Skeletal muscle satellite cell (primary cell): ENCODE data around the gene FBXL17.

Experiments
- H3K27me3 ChIP-seq: 2 replicates; pipeline ENCODE4 v1.7.0; 2013; ENCODE audit warnings: low read length; ENCODE audit not compliant: control insufficient read depth, insufficient read depth
- H3K36me3 ChIP-seq: 2 replicates; pipeline ENCODE4 v1.7.0; 2013; ENCODE audit warnings: mild to moderate bottlenecking, control low read depth, low read length; ENCODE audit not compliant: insufficient read depth
- H3K4me1 ChIP-seq: 2 replicates; pipeline ENCODE4 v1.7.0; 2013; ENCODE audit warnings: low read length; ENCODE audit not compliant: control insufficient read depth, insufficient read depth
- H3K4me2 ChIP-seq: 2 replicates; pipeline ENCODE4 v1.7.0; 2013; ENCODE audit warnings: mild to moderate bottlenecking, low read length
- H3K4me3 ChIP-seq: 2 replicates; pipeline ENCODE4 v1.7.0; 2013; ENCODE audit warnings: low read length
- H3K9ac ChIP-seq: 2 replicates; pipeline ENCODE4 v1.7.0; 2013; ENCODE audit warnings: mild to moderate bottlenecking, low read depth, low read length, moderate library complexity
- H3K9me3 ChIP-seq: replicated peaks from 2 replicates; pipeline ENCODE4 v1.7.0; 2013; ENCODE audit warnings: mild to moderate bottlenecking, control low read depth, low read length

Gene FBXL17

DNA sequence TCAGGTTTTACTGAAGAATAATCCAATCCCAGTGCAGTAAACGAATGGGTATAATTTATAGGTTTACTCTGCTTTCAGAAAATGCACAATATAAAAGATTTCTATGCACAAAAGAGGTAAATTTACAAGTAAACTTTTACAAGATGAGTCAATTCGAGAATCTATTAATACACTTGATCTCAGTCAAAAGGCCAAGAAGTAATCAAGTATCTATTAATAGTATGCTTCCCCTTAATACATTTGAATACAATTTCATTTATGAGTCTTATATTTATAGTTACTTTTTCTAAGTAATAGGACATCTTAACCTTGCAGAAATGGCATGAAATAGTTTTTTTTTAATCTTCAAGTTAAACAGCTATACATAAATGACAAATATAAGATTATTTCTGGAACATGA is 355.9 kb downstream of the FBXL17 start:
- H3K9ac ChIP-seq = no peak overlapping the region
- H3K4me2 ChIP-seq = no peak overlapping the region
- H3K27me3 ChIP-seq = no peaks in the 10 kb centered on the region
- no peaks in the 10 kb centered on the region for H3K36me3 ChIP-seq
- H3K4me1 ChIP-seq = peaks cover 7% of the 10 kb centered on the region
- no peaks in the 10 kb centered on the region for H3K9me3 ChIP-seq
- H3K4me3 ChIP-seq = no peak overlapping the region

DNA sequence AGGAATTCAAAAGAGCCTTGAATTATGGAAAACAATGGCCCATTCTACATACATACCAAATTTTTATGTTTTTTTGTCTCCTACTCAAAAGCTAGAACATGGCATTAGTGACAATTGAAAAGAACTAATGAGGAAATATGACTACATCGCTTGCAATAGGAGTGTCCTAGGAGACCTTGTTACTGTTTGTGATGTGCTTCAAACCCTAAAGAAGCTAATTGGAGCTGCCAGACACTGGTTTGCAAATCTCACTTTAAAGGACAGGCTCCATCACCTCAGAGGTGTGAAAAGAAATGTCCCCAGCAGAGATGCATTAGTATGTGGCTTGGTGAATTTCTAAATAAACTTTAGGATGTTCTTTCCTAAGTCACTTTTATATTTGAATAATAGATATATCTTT is 356.9 kb downstream of the FBXL17 start:
- Histone ChIP-seq H3K4me2 (no peak overlapping the region), H3K9ac (no peak overlapping the region), H3K4me3 (no peak overlapping the region), H3K36me3 (no peaks in the 10 kb centered on the region), H3K27me3 (no peaks in the 10 kb centered on the region), H3K4me1 (peaks cover 7% of the 10 kb centered on the region), H3K9me3 (no peaks in the 10 kb centered on the region)

DNA sequence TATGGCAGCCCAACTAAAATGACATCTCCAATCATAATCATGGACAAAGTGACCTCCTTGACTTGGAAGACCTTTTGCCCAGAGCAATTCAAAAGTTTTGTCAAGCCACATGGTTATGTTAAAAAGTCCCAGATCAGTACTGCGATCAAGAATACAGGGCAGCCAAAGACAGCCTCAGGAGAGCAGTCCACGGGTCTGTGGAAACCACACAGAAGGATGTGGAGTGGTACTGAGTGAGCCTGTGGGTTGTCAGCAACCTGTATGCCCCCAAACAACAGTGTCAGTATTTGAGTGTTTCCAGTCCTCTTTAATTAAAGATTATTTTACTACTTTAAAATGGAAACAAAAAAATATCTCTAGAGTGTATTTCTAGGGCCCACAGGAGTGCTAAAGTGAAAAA is 365.8 kb downstream of the FBXL17 start:
- Histone ChIP-seq H3K27me3 (no peaks in the 10 kb centered on the region), H3K4me3 (no peak overlapping the region), H3K9me3 (no peaks in the 10 kb centered on the region), H3K4me2 (no peak overlapping the region), H3K9ac (no peak overlapping the region), H3K4me1 (no peaks in the 10 kb centered on the region), H3K36me3 (no peaks in the 10 kb centered on the region)

DNA sequence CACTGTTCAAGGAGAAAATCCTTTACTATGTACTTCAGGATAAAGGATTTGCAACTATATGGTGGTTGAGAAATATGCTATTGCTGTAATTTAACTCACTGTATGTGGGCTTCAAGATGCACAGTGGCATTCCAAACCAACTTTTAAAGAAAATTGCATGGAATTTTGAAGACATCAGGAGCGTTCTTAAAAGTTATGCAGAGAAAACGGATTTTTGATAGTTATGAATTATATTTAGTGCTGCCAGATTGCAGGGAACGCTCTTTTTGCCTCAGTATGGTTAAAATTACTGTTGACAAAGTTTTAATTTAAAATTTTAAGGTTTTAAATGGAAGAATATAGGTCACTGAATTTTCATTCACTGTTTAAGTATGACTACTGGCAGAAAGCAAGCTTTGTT is 375.1 kb downstream of the FBXL17 start:
- H3K9me3 ChIP-seq = no peaks in the 10 kb centered on the region
- H3K9ac ChIP-seq = no peak overlapping the region
- H3K4me1 ChIP-seq = no peaks in the 10 kb centered on the region
- no peak overlapping the region for H3K4me2 ChIP-seq
- no peak overlapping the region for H3K4me3 ChIP-seq
- no peaks in the 10 kb centered on the region for H3K27me3 ChIP-seq
- no peaks in the 10 kb centered on the region for H3K36me3 ChIP-seq

DNA sequence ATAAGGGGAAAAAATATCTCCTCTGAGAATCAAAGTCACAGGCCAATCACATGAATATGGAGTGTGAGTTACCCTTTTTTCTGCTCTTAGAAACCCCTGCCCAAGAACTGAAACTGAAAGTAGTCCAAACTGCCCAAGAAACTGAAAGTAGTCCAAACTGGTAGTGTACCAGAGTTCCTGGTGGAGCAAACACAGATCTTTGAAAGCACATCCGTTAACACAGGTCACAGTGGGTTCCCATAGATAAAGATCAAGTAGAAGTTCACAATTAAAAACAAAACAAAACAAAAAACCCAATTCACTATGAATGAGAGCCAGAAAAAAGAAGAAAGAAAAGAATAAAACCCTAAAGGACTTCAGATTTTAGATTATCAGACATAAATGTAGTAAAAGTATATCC is 378.7 kb downstream of the FBXL17 start:
- H3K4me2 ChIP-seq = peak overlapping the region; percentile 75
- no peaks in the 10 kb centered on the region for H3K9me3 ChIP-seq
- peak overlapping the region; percentile 32 for H3K9ac ChIP-seq
- H3K27me3 ChIP-seq = no peaks in the 10 kb centered on the region
- H3K4me3 ChIP-seq = peak overlapping the region; percentile 48
- H3K4me1 ChIP-seq = no peaks in the 10 kb centered on the region
- H3K36me3 ChIP-seq = no peaks in the 10 kb centered on the region

DNA sequence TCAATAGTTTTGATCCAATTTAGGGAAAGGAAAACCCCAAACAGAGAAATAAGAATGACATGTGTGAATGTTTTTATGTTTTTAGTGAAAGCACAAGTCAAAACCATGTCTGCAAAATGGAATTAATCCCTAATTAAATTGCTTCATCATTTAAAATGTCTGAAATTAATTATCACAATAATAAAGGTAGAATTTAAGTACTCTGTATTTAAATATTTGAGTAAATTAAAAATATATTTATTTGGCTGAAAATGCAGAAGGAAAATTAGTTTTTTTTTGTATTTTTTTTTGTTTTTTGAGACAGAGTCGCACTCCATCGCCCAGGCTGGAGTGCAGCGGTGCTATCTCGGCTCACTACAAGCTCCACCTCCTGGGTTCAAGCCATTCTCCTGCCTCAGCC is 380.7 kb downstream of the FBXL17 start:
- no peaks in the 10 kb centered on the region for H3K9me3 ChIP-seq
- H3K4me2 ChIP-seq = no peak overlapping the region
- H3K4me3 ChIP-seq = no peak overlapping the region
- no peak overlapping the region for H3K9ac ChIP-seq
- no peaks in the 10 kb centered on the region for H3K27me3 ChIP-seq
- no peaks in the 10 kb centered on the region for H3K36me3 ChIP-seq
- H3K4me1 ChIP-seq = peaks cover 9% of the 10 kb centered on the region

DNA sequence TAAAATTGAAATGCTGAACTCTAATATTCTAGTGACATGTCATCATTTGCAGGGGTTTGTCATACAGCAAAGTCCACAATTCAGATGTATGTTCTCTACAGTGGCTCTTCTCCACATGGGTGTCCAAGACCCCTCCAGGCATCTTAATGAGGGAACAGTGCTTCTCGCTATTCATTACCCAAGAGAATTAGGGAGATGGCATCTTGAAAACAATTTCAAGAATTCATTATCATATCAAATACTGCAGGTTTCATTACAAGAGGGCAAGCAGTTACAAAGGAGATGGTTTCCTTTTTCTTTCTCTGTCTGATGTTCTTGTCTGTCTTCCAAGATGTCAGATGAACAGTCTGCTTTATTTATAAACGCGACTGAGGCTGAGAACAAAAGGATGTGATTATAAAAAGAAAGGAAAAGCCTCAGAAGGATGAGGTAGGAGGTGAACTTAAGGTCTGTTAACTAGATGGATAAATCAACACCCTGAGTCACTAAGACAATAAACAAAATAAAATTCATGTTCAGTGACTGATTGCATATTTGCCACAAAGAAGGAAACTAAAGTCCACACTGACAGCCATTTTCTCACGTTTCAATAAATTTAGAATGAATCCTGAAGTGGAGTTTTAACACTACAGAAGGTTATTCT is 384.4 kb downstream of the FBXL17 start:
- no peak overlapping the region for H3K9ac ChIP-seq
- no peaks in the 10 kb centered on the region for H3K27me3 ChIP-seq
- no peaks in the 10 kb centered on the region for H3K9me3 ChIP-seq
- H3K36me3 ChIP-seq = no peaks in the 10 kb centered on the region
- no peak overlapping the region for H3K4me3 ChIP-seq
- H3K4me2 ChIP-seq = no peak overlapping the region
- peaks cover 9% of the 10 kb centered on the region for H3K4me1 ChIP-seq

DNA sequence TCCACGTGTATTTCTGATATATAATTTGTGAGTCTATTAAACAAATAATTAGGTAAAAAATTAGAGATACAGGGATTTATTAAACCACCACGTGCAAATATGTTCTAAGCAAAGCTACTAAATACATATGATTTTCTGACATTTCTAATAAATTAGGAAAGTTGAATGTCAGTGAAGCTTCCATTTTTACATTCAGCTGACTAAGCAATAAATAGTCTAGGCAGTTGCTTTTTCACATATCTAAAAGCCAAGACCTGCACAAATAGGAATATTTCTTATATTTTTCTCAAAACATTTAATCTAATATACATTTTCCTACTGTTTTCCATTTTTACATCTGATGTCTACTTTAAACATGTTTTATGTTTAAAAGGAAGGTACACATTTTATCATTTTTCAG is 388.6 kb downstream of the FBXL17 start:
- no peaks in the 10 kb centered on the region for H3K36me3 ChIP-seq
- H3K4me1 ChIP-seq = peaks cover 9% of the 10 kb centered on the region
- H3K27me3 ChIP-seq = no peaks in the 10 kb centered on the region

DNA sequence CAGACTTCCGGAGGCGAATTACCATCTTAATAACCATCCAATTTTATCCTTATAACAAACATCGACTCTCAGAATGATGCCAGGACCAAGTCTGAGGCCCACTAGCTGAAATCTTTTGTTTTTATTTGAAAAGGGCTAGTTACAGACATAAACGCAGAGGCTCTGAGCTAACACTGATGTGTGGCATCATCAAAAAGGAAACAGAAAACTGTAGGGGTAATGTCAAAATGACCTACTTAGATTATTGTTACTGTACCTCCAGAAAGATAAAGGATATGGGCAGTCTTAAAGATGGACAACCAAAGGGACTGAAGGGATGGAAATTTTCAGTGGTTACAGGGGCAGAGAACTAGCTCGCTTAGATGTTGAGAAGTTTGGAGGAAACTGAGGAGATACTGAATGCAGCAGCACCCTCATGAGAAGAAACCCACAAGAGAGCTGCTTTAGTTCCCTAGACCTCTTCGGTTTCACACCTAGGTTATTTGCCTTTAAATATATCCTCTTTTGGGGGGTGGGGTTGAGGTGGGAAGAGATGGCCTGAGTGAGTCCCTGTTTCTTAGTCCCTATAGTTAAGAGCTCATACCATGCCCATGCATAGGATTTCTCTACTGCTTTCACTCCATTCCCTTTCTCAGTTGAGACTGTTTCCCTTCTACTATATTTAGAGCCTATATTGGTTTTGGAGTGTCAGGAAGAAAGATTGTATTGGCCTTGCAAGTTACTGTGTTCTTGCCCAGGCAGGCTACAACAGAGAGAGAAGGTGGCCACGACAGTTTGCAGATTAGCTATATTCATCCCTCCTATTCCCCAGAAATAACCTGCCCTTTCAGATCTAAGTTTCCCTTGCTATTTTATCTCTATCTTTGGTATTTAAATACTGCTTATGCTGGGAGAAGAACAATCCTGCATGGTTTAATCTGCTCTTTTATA is 390.8 kb downstream of the FBXL17 start:
- Histone ChIP-seq H3K9me3 (no peaks in the 10 kb centered on the region), H3K36me3 (no peaks in the 10 kb centered on the region), H3K27me3 (no peaks in the 10 kb centered on the region), H3K4me1 (no peaks in the 10 kb centered on the region), H3K9ac (no peak overlapping the region), H3K4me2 (no peak overlapping the region), H3K4me3 (no peak overlapping the region)

More for the DNA sequence above, 388.6 kb downstream of the FBXL17 start:
- H3K4me3 ChIP-seq = no peak overlapping the region
- no peak overlapping the region for H3K9ac ChIP-seq
- H3K9me3 ChIP-seq = no peaks in the 10 kb centered on the region
- H3K4me2 ChIP-seq = no peak overlapping the region

DNA sequence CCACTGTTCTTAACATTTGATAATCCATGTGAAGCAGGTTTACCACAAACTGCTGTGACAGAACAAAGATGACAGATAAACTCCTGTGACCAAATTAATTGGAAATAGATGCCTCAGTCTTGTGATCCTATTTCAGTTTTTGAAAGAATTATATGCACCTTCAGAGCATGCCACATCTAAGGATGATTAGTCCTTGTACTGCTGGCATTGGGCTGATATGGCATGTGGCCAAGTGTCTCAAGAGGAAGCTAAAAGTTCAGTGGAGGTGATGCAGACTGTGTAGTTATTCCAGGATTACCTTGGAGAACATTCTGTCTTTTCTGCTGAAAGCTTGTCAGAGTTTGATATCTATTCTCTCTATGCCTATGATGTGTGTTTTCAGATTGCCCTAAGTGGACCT is 396.8 kb downstream of the FBXL17 start:
- no peaks in the 10 kb centered on the region for H3K36me3 ChIP-seq
- no peak overlapping the region for H3K9ac ChIP-seq
- no peak overlapping the region for H3K4me3 ChIP-seq
- H3K4me1 ChIP-seq = no peaks in the 10 kb centered on the region
- H3K9me3 ChIP-seq = no peaks in the 10 kb centered on the region
- no peak overlapping the region for H3K4me2 ChIP-seq
- H3K27me3 ChIP-seq = no peaks in the 10 kb centered on the region

DNA sequence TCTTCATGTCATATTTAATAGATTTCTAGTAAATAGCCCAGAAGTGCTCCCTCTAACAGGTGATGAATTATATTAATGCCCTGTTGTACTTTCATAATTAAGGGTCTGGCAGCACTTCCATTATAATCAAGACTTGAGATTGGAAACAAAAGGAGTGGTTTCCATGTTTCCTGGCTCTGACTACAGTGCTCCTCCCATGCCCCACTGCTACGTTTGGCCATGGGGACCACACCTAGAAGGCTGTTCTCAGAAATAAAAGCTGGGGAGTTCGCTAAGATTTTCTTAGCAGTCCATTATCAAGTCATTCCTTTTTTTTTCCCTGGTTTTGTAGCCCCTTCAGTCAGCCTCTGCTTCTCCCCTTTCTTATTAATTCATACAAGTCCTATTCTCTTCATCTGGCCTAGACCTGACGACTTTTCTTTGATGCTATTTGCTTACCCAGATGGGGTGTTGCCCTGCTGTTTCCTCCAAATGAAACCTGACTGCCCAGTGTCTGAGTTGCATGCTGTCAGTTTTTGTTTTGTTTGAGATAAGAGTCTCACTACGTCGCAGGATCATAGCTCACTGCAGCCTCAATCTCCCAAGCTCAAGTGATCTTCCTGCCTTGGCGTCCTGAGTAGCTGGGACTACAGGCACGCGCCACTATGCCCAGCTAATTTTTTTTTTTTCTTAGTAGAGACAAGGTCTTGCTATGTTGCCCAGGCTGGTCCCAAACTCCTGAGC is 399.0 kb downstream of the FBXL17 start:
- Histone ChIP-seq H3K27me3 (no peaks in the 10 kb centered on the region), H3K36me3 (no peaks in the 10 kb centered on the region), H3K4me2 (no peak overlapping the region), H3K4me3 (no peak overlapping the region), H3K4me1 (peaks cover 7% of the 10 kb centered on the region), H3K9ac (no peak overlapping the region), H3K9me3 (no peaks in the 10 kb centered on the region)
